ENCODE data around the gene TSC22D2. TPM values are rescaled to one million over a fixed set of nuclear protein-coding genes. Genes with fewer than 3 reads are reported as not detected.

The TSC22D2 gene
- total and polyA plus RNA-seq, 2 of the 8 experiments (the other 6 are each of a cell fraction or from before 2014, with no cell fraction given): 3.4 to 27.6 TPM

- no peak overlapping the region for H2BK15ac ChIP-seq (ENCODE audit: low read length)
- H3K79me1 ChIP-seq (ENCODE audit: low read depth, low read length): no peaks in the 10 kb centered on the region
- H3K23me2 ChIP-seq (ENCODE audit: low read depth, low read length): no peaks in the 10 kb centered on the region
- no peak overlapping the region for H3K9ac ChIP-seq (replicated peaks in 1 of 4; ENCODE audit: extremely low read depth in 1 of 4, low read depth in 3 of 4, low read length in 3 of 4)
- no peak overlapping the region for H3K4me3 ChIP-seq (ENCODE audit: extremely low read depth in 1 of 4, insufficient read depth in 2 of 4, low read depth in 3 of 4, low read length in 4 of 4)
- H3K23ac ChIP-seq (ENCODE audit: insufficient read length): no peak overlapping the region
- H2BK20ac ChIP-seq (ENCODE audit: low read length): no peak overlapping the region
- H3K36me3 ChIP-seq (ENCODE audit: control insufficient read depth in 2 of 4, insufficient read depth in 4 of 4, low read length in 3 of 4): no peaks in the 10 kb centered on the region
- H3K4me1 ChIP-seq (replicated peaks in 1 of 4; ENCODE audit: control insufficient read depth in 3 of 4, insufficient read depth in 4 of 4, low read length in 3 of 4): peaks cover 0 to 7% (median 0%) of the 10 kb centered on the region in 4 experiments; a peak in 1 of 7 replicates
- no peak overlapping the region for H4K91ac ChIP-seq (replicated peaks; ENCODE audit: insufficient read length, low read length)
- no peak overlapping the region for H3K56ac ChIP-seq (replicated peaks; ENCODE audit: insufficient read length, low read depth, low read length)
- H3K9me3 ChIP-seq (ENCODE audit: insufficient read depth in 2 of 2, low read depth in 1 of 2, low read length in 1 of 2): peaks cover 0 to 11% of the 10 kb centered on the region in 2 experiments; a peak in 2 of 4 replicates
- H4K5ac ChIP-seq (ENCODE audit: insufficient read length, low read depth, low read length): no peak overlapping the region
- no peak overlapping the region for H2BK5ac ChIP-seq (ENCODE audit: low read depth, low read length)
- POLR2A ChIA-PET (ENCODE audit: partially characterized antibody): no interaction called here
- H4K8ac ChIP-seq (ENCODE audit: extremely low read depth, insufficient read depth, low read length): no peak overlapping the region
- CTCF ChIA-PET (ENCODE audit: partially characterized antibody): interaction anchor here (0.6 to 1.1 kb wide), 3 partner anchors 12 to 548 kb away, joined by 3 to 5 read pairs (median 3); no protein-coding TSS in a partner anchor
- DNase-seq (ENCODE audit: low read depth in 1 of 2, low spot score in 2 of 2) (no peak), FAIRE-seq (no peak)
- H3K27ac ChIP-seq (ENCODE audit: low read depth, low read length): no peak overlapping the region
- no peak overlapping the region for H2AFZ ChIP-seq (ENCODE audit: low read length)
- no peak overlapping the region for H3K14ac ChIP-seq (ENCODE audit: insufficient read length)
- H3K79me2 ChIP-seq (ENCODE audit: control insufficient read depth in 1 of 2, insufficient read depth in 2 of 2, low read length in 2 of 2): no peaks in the 10 kb centered on the region
- no peak overlapping the region for H3K4ac ChIP-seq (replicated peaks; ENCODE audit: insufficient read length, low read depth, low read length)
- H3K27me3 ChIP-seq (replicated peaks in 1 of 4; ENCODE audit: control insufficient read depth in 3 of 4, extremely low read depth in 1 of 4, insufficient read depth in 3 of 4, low read length in 3 of 4): no peaks in the 10 kb centered on the region
- H2BK120ac ChIP-seq (replicated peaks; ENCODE audit: low read depth, low read length): no peak overlapping the region
- no peak overlapping the region for H2BK12ac ChIP-seq (ENCODE audit: low read depth, low read length)
- no peak overlapping the region for H3K18ac ChIP-seq (ENCODE audit: extremely low read depth, low read length)
- WGBS, 2 experiments (ENCODE audit: extremely low coverage in 1 of 2, insufficient coverage in 1 of 2, insufficient read length in 1 of 2, insufficient replicate concordance in 2 of 2, low coverage in 1 of 2, low lambda C conversion rate in 2 of 2, missing lambda C conversion rate in 1 of 2): 88% methylated on average over 4 of the region's 4 CpGs; no CpG with 5 or more reads in 1 of the 2 experiments
- H2AK5ac ChIP-seq (ENCODE audit: low read depth, low read length): no peak overlapping the region
- H3K4me2 ChIP-seq (ENCODE audit: insufficient read depth in 1 of 2, low read depth in 2 of 2, low read length in 2 of 2): no peak overlapping the region
- no peaks in the 10 kb centered on the region for H4K20me1 ChIP-seq (replicated peaks in 1 of 2; ENCODE audit: control insufficient read depth in 1 of 2, insufficient read depth in 2 of 2, low read length in 2 of 2)
- no peak for TF ChIP-seq POLR2A (IDR thresholded peaks at IDR 0.05; ENCODE audit: control extremely low read depth in 1 of 2, low read depth in 2 of 2, low read length in 2 of 2)
- no peak for TF ChIP-seq MAX (IDR thresholded peaks at IDR 0.05)
- TF ChIP-seq RBBP5 (IDR thresholded peaks at IDR 0.05; ENCODE audit: borderline replicate concordance, low read depth, low read length): no peak
- no peak for TF ChIP-seq SAP30 (IDR thresholded peaks at IDR 0.05; ENCODE audit: insufficient read depth, insufficient replicate concordance, low read length)
- TF ChIP-seq KDM1A (IDR thresholded peaks at IDR 0.05; ENCODE audit: borderline replicate concordance, low read length): no peak
- no peak for TF ChIP-seq CREB1 (IDR thresholded peaks at IDR 0.05)
- no peak for TF ChIP-seq SUZ12 (IDR thresholded peaks at IDR 0.05; ENCODE audit: low read length)
- no peak for TF ChIP-seq KDM4A (IDR thresholded peaks at IDR 0.05; ENCODE audit: low read depth, low read length, severe bottlenecking)
- TF ChIP-seq EGR1 (IDR thresholded peaks at IDR 0.05; ENCODE audit: borderline replicate concordance, low read depth, low read length): no peak
Measured at GRCh38 chr3:150515210-150515609, 107.1 kb downstream of the TSC22D2 start.

All from H1 (cell line).